Body of pancreas (tissue), 4 donors: ENCODE results near the gene KIRREL1.

Source experiments
- CTCF ChIP-seq, 7 experiments: fragments of 450-650 bp in 4 of 7; fragments of 200-600 bp in 3 of 7; sonication (generic) in 3 of 7; IDR thresholded peaks; one replicate each; pipeline ENCODE4 v1.5.1; 2016 to 2019; ENCODE audit warnings: antibody characterized with exemption in 7 of 7
- POLR2A ChIP-seq, 3 donors: fragments of 450-650 bp; IDR thresholded peaks; one replicate each; pipeline ENCODE4 v1.6.1; 2016; ENCODE audit warnings: antibody characterized with exemption in 3 of 3, mild to moderate bottlenecking in 2 of 3

- TF ChIP-seq CTCF (IDR thresholded peaks at IDR 0.05) (no peak), POLR2A (IDR thresholded peaks at IDR 0.05) (no peak)
Measured at GRCh38 chr1:158043232-158043631, 49.8 kb downstream of the KIRREL1 start.
